ENCODE results near the gene LGALS14. TPM values are rescaled to one million over a fixed set of nuclear protein-coding genes. Genes with fewer than 3 reads are reported as not detected.

Gene LGALS14
- polyA plus RNA-seq, 3 donors: not detected

DNA sequence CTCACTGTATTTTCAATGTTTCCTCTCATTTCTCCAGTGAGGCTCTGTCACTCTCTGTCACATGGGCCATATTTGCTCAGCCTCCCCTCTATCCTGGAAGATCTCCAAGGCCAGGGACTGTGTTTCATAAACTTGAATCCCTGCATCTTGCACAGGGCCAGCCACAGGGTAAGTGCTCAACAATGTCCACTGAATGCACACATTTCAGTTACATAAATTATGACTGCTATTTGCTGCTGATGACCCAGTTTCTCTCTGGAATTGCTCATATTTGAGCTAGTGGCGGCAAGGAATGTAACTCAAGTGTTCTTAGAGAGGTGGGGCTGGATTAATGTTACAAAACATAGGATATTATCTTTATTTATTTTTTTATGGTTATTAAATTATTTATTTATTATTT lies 27.4 kb downstream of the LGALS14 start:
- no peak overlapping the region for H3K27ac Mint-ChIP-seq
- DNase-seq: no peak
- H3K36me3 Mint-ChIP-seq: no peaks in the 10 kb centered on the region
- H3K9me3 Mint-ChIP-seq: no peaks in the 10 kb centered on the region
- Histone ChIP-seq H3K9ac (ENCODE audit: insufficient read depth, low read length, poor library complexity, severe bottlenecking) (no peak overlapping the region), H4K20me1 (ENCODE audit: insufficient read depth, low read length) (no peaks in the 10 kb centered on the region), H3K4me1 (ENCODE audit: control insufficient read depth in 1 of 2, insufficient read depth in 2 of 2, low read length in 2 of 2) (no peaks in the 10 kb centered on the region), H3K4me3 (replicated peaks in 1 of 3; ENCODE audit: low read depth in 2 of 3, low read length in 3 of 3) (no peak overlapping the region), H3K27me3 (ENCODE audit: control insufficient read depth in 2 of 2, insufficient read depth in 2 of 2, low read length in 2 of 2) (no peaks in the 10 kb centered on the region), H3K4me2 (replicated peaks; ENCODE audit: extremely low read depth, low read length, poor library complexity, severe bottlenecking) (no peak overlapping the region), H3K9me3 (replicated peaks in 1 of 2; ENCODE audit: control insufficient read depth in 1 of 2, insufficient read depth in 1 of 2, low read length in 2 of 2) (no peaks in the 10 kb centered on the region), H3K79me2 (ENCODE audit: insufficient read depth, low read length) (no peaks in the 10 kb centered on the region), H3K27ac (ENCODE audit: low read depth in 1 of 2, low read length in 2 of 2) (no peak overlapping the region), H3K36me3 (replicated peaks in 1 of 2; ENCODE audit: control insufficient read depth in 1 of 2, insufficient read depth in 2 of 2, low read length in 2 of 2) (no peaks in the 10 kb centered on the region), H2AFZ (ENCODE audit: insufficient read depth, low read depth, low read length, poor library complexity, severe bottlenecking) (no peak overlapping the region)
- H3K4me3 Mint-ChIP-seq: no peak overlapping the region
- H3K4me1 Mint-ChIP-seq: no peaks in the 10 kb centered on the region
- WGBS (ENCODE audit: insufficient coverage): no CpG with 5 or more reads among the region's 1 CpG
- intact Hi-C loops (cut with micrococcal nuclease): no loop called here
- H3K27me3 Mint-ChIP-seq (ENCODE audit: low read depth in 3 of 3): peaks cover 0 to 9% (median 7%) of the 10 kb centered on the region in 3 donors
- TF ChIP-seq, protein P1, sequence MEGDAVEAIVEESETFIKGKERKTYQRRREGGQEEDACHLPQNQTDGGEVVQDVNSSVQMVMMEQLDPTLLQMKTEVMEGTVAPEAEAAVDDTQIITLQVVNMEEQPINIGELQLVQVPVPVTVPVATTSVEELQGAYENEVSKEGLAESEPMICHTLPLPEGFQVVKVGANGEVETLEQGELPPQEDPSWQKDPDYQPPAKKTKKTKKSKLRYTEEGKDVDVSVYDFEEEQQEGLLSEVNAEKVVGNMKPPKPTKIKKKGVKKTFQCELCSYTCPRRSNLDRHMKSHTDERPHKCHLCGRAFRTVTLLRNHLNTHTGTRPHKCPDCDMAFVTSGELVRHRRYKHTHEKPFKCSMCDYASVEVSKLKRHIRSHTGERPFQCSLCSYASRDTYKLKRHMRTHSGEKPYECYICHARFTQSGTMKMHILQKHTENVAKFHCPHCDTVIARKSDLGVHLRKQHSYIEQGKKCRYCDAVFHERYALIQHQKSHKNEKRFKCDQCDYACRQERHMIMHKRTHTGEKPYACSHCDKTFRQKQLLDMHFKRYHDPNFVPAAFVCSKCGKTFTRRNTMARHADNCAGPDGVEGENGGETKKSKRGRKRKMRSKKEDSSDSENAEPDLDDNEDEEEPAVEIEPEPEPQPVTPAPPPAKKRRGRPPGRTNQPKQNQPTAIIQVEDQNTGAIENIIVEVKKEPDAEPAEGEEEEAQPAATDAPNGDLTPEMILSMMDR (IDR thresholded peaks at IDR 0.05): no peak

DNA sequence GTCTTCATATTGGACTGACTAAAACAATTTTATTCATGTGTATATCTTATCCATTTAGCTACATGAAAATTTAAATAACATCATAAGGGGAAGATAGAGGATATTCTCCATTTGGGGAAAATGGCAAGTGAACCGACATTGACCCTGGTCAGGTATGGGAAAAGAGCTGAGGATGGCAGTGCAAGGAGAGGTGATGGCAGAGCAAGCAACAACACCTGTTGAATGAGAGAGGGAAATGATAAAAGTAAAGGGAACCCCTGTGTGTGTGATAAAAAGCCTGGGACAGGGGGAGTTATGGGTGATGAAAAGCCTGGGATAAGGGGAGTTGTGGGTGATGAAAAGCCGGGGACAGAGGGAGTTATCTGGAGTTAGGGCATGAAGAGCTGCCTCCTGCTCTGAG lies 29.6 kb downstream of the LGALS14 start:
- Mint-ChIP-seq H3K9me3 (no peaks in the 10 kb centered on the region), H3K36me3 (no peaks in the 10 kb centered on the region), H3K27ac (no peak overlapping the region), H3K27me3 (ENCODE audit: low read depth in 3 of 3) (peaks cover 2 to 11% (median 8%) of the 10 kb centered on the region in 3 donors), H3K4me3 (no peak overlapping the region), H3K4me1 (peaks cover 4% of the 10 kb centered on the region)
- TF ChIP-seq, protein P1 (IDR thresholded peaks at IDR 0.05): no peak
- H3K27me3 ChIP-seq (ENCODE audit: control insufficient read depth in 2 of 2, insufficient read depth in 2 of 2, low read length in 2 of 2): no peaks in the 10 kb centered on the region
- H2AFZ ChIP-seq (ENCODE audit: insufficient read depth, low read depth, low read length, poor library complexity, severe bottlenecking): no peak overlapping the region
- WGBS (ENCODE audit: insufficient coverage): 90% methylated on average over 2 of the region's 2 CpGs
- peaks cover 0 to 3% of the 10 kb centered on the region in 2 donors for H3K4me1 ChIP-seq (ENCODE audit: control insufficient read depth in 1 of 2, insufficient read depth in 2 of 2, low read length in 2 of 2)
- no peak overlapping the region for H3K9ac ChIP-seq (ENCODE audit: insufficient read depth, low read length, poor library complexity, severe bottlenecking)
- H3K27ac ChIP-seq (ENCODE audit: low read depth in 1 of 2, low read length in 2 of 2): no peak overlapping the region
- H3K36me3 ChIP-seq (replicated peaks in 1 of 2; ENCODE audit: control insufficient read depth in 1 of 2, insufficient read depth in 2 of 2, low read length in 2 of 2): no peaks in the 10 kb centered on the region
- H3K4me2 ChIP-seq (replicated peaks; ENCODE audit: extremely low read depth, low read length, poor library complexity, severe bottlenecking): no peak overlapping the region
- H4K20me1 ChIP-seq (ENCODE audit: insufficient read depth, low read length): no peaks in the 10 kb centered on the region
- H3K4me3 ChIP-seq (replicated peaks in 1 of 3; ENCODE audit: low read depth in 2 of 3, low read length in 3 of 3): no peak overlapping the region
- intact Hi-C loops (cut with micrococcal nuclease): no loop called here
- no peak for DNase-seq
- H3K9me3 ChIP-seq (replicated peaks in 1 of 2; ENCODE audit: control insufficient read depth in 1 of 2, insufficient read depth in 1 of 2, low read length in 2 of 2): no peaks in the 10 kb centered on the region
- H3K79me2 ChIP-seq (ENCODE audit: insufficient read depth, low read length): no peaks in the 10 kb centered on the region
